Measurements from ENCODE around the gene SLC5A2.

DNA sequence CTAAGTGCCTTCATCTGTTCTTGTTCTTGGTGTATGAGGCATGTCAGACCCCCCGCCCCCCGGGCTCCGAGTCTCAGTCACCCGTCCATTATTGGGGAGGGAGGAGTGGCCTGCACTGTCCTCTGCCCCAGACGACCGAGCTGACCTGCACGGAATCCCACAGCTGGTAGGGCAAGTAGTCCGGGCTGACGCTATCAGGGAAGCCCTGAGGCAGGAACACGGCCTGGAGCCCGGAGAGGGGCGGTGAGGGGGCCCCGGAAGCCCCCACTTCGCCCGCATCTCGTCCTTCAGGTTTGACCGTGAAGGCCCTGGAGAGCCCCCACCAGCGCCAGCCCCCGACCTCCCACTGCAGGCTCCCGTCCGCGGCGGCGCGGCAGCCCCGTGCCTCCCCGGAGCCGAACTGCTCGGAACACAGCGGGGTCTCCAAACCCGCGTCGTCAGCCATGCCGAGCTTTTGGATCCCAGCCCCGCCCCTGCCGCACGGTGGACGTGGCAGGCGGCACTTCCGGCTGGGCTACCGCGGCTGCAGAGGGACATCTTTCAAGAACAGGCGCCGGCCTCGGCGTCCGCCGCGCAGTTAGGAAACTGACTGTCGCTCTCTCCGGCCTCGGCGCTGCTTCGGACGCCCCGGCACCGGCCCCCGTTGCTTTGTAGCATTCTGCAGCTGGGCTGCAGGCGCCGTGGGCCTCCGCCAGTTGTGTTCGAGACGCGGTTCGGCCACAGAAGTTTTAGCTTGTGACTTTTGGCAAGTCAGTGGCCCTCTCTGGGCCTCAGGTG, 25.2 kb downstream of the SLC5A2 start, which contains the start of gene RUSF1:
- TF ChIP-seq, protein P1, sequence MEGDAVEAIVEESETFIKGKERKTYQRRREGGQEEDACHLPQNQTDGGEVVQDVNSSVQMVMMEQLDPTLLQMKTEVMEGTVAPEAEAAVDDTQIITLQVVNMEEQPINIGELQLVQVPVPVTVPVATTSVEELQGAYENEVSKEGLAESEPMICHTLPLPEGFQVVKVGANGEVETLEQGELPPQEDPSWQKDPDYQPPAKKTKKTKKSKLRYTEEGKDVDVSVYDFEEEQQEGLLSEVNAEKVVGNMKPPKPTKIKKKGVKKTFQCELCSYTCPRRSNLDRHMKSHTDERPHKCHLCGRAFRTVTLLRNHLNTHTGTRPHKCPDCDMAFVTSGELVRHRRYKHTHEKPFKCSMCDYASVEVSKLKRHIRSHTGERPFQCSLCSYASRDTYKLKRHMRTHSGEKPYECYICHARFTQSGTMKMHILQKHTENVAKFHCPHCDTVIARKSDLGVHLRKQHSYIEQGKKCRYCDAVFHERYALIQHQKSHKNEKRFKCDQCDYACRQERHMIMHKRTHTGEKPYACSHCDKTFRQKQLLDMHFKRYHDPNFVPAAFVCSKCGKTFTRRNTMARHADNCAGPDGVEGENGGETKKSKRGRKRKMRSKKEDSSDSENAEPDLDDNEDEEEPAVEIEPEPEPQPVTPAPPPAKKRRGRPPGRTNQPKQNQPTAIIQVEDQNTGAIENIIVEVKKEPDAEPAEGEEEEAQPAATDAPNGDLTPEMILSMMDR (conservative IDR thresholded peaks at IDR 0.05; ENCODE audit: low read depth, low read length): no peak
- no peak for TF ChIP-seq EZH2phosphoT487 (IDR thresholded peaks at IDR 0.05; ENCODE audit: borderline replicate concordance, low read length)
